IMR-90 (cell line): ENCODE measurements around the gene MAGI1. TPM values are rescaled to one million over a fixed set of nuclear protein-coding genes. Genes with fewer than 3 reads are reported as not detected.

Experiments used
- ATAC-seq: fragments of 200-7000 bp; cut with Tn5 transposase; 2 replicates; pipeline ENCODE4 v1.9.1; 2020; ENCODE audit warnings: low read depth, mild to moderate bottlenecking, moderate library complexity
- BruUV-seq: library from RNA; stranded (reverse); fragments of 400-500 nt; replicated peaks from 2 replicates; lab custom pipeline; 2021; lab: Mats Ljungman, UMichigan
- CTCF ChIA-PET: fragments of 300-600 bp; formaldehyde crosslinking; extraction: SDS; loops from one replicate; lab custom pipeline; 2021; ENCODE audit warnings: antibody characterized with exemption; lab: Yijun Ruan, JAX
- POLR2A ChIA-PET: fragments of 300-600 bp; sonication (Branson Sonifier 250); formaldehyde crosslinking; loops from one replicate; lab custom pipeline; 2022; ENCODE audit warnings: antibody characterized with exemption; ENCODE audit not compliant: unreplicated experiment; lab: Charles Lee
- DNase-seq: peaks from one replicate; pipeline ENCODE4 v3.0.0; 2013
- H2AFZ ChIP-seq: replicated peaks from 2 replicates; pipeline ENCODE3; 2013; ENCODE audit warnings: low read length, mild to moderate bottlenecking; ENCODE audit not compliant: poor library complexity
- H2AK5ac ChIP-seq: 2 replicates; pipeline ENCODE4 v1.6.1; 2013; ENCODE audit warnings: low read depth, low read length, inconsistent platforms
- H2AK9ac ChIP-seq: replicated peaks from 2 replicates; pipeline ENCODE3; 2013; ENCODE audit warnings: mild to moderate bottlenecking, low read depth, low read length, moderate library complexity; ENCODE audit not compliant: poor library complexity
- H2BK120ac ChIP-seq: 2 replicates; pipeline ENCODE4 v1.6.1; 2013; ENCODE audit warnings: low read depth, low read length, inconsistent platforms
- H2BK15ac ChIP-seq: 3 replicates; pipeline ENCODE4 v1.6.1; 2013; ENCODE audit warnings: low read depth, low read length, inconsistent platforms
- H2BK20ac ChIP-seq: 2 replicates; pipeline ENCODE4 v1.6.1; 2013; ENCODE audit warnings: low read depth, mild to moderate bottlenecking, inconsistent platforms, low read length, moderate library complexity
- H2BK5ac ChIP-seq: 2 replicates; pipeline ENCODE4 v1.6.1; 2013; ENCODE audit warnings: mild to moderate bottlenecking, low read depth, low read length, inconsistent platforms; ENCODE audit not compliant: poor library complexity, severe bottlenecking
- H3K14ac ChIP-seq: replicated peaks from 2 replicates; pipeline ENCODE4 v1.6.1; 2013; ENCODE audit warnings: low read depth, low read length, inconsistent platforms
- H3K18ac ChIP-seq: 2 replicates; pipeline ENCODE4 v1.6.1; 2013; ENCODE audit warnings: low read depth, low read length, control low read depth
- H3K23ac ChIP-seq: 2 replicates; pipeline ENCODE4 v1.6.1; 2013; ENCODE audit warnings: low read depth, low read length, inconsistent platforms
- H3K27ac ChIP-seq: 2 replicates; pipeline ENCODE4 v1.5.1; 2013; ENCODE audit warnings: mild to moderate bottlenecking, control low read depth, low read length; ENCODE audit not compliant: insufficient read depth
- H3K27me3 ChIP-seq: 2 replicates; pipeline ENCODE4 v1.6.1; 2013; ENCODE audit warnings: low read length; ENCODE audit not compliant: control insufficient read depth, insufficient read depth
- H3K36me3 ChIP-seq: 2 replicates; pipeline ENCODE4 v1.6.1; 2013; ENCODE audit warnings: low read length, mixed read lengths; ENCODE audit not compliant: control insufficient read depth, insufficient read depth
- H3K4ac ChIP-seq: 2 replicates; pipeline ENCODE4 v1.6.1; 2013; ENCODE audit warnings: low read depth, low read length, inconsistent platforms
- H3K4me1 ChIP-seq: 2 replicates; pipeline ENCODE4 v1.6.1; 2013; ENCODE audit warnings: low read length, mixed read lengths; ENCODE audit not compliant: control insufficient read depth, insufficient read depth
- H3K4me2 ChIP-seq: 2 replicates; pipeline ENCODE4 v1.6.1; 2013; ENCODE audit warnings: low read depth, mild to moderate bottlenecking, control low read depth, low read length, moderate library complexity
- H3K4me3 ChIP-seq: 2 replicates; pipeline ENCODE4 v1.5.1; 2013; ENCODE audit warnings: low read depth, mild to moderate bottlenecking, control low read depth, low read length, moderate library complexity; ENCODE audit not compliant: insufficient read depth
- H3K56ac ChIP-seq: 2 replicates; pipeline ENCODE4 v1.6.1; 2013; ENCODE audit warnings: low read length, inconsistent platforms; ENCODE audit not compliant: insufficient read depth; ENCODE audit errors: extremely low read depth
- H3K79me1 ChIP-seq, 2 experiments: 2 replicates each; pipeline ENCODE4 v1.6.1; 2013; ENCODE audit warnings: low read length in 2 of 2, inconsistent platforms in 1 of 2, low read depth in 1 of 2
- H3K9ac ChIP-seq: 2 replicates; pipeline ENCODE4 v1.6.1; 2013; ENCODE audit warnings: low read depth, low read length, control low read depth
- H3K9me1 ChIP-seq: 2 replicates; pipeline ENCODE4 v1.6.1; 2013; ENCODE audit warnings: low read length, inconsistent platforms; ENCODE audit not compliant: insufficient read depth
- H3K9me3 ChIP-seq: 2 replicates; pipeline ENCODE4 v1.6.1; 2013; ENCODE audit warnings: low read length; ENCODE audit not compliant: control insufficient read depth, insufficient read depth
- H4K20me1 ChIP-seq: 2 replicates; pipeline ENCODE4 v1.6.1; 2013; ENCODE audit warnings: low read length, inconsistent platforms; ENCODE audit not compliant: insufficient read depth
- H4K5ac ChIP-seq: 2 replicates; pipeline ENCODE4 v1.6.1; 2013; ENCODE audit warnings: mild to moderate bottlenecking, low read depth, low read length, control low read depth
- H4K8ac ChIP-seq, 2 experiments: 2 replicates each; pipeline ENCODE4 v1.6.1; 2013; ENCODE audit warnings: low read depth in 2 of 2, low read length in 2 of 2, control low read depth in 1 of 2, inconsistent platforms in 1 of 2
- H4K91ac ChIP-seq: 2 replicates; pipeline ENCODE4 v1.6.1; 2013; ENCODE audit warnings: low read depth, low read length, inconsistent platforms; ENCODE audit not compliant: insufficient read depth
- CHD1 ChIP-seq: IDR thresholded peaks from 2 replicates; pipeline ENCODE4 v1.6.1; 2012; ENCODE audit warnings: low read depth, low read length, improper control_type of control experiment
- CTCF ChIP-seq: conservative IDR thresholded peaks from 2 replicates; pipeline ENCODE4 v1.5.1; 2012; ENCODE audit warnings: mild to moderate bottlenecking, low read depth, low read length, improper control_type of control experiment
- POLR2A ChIP-seq: IDR thresholded peaks from 2 replicates; pipeline ENCODE4 v1.6.1; 2012; ENCODE audit warnings: mild to moderate bottlenecking, low read depth, low read length
- SMC3 ChIP-seq: fragments of 150-350 bp; IDR thresholded peaks from 2 replicates; pipeline ENCODE4 v1.6.1; 2016; ENCODE audit warnings: low read depth, mild to moderate bottlenecking, antibody characterized with exemption, low read length, moderate library complexity
- USF2 ChIP-seq: fragments of 150-350 bp; IDR thresholded peaks from 2 replicates; pipeline ENCODE4 v1.6.1; 2017; ENCODE audit warnings: mild to moderate bottlenecking, antibody characterized with exemption, low read length, low read depth
- WGBS, 2 experiments: methylation state at CpG; one replicate each; pipeline versions ENCODE4 v1.1.5 to v1.1.7; 2013; ENCODE audit warnings: missing lambda C conversion rate in 2 of 2; ENCODE audit not compliant: insufficient read length in 1 of 2; ENCODE audit errors: extremely low coverage in 2 of 2; 5-methylcytosine and 5-hydroxymethylcytosine counted together
- dilution Hi-C: fragments of 300-500 bp; cut with HindIII; formaldehyde crosslinking; loops from one replicate; pipeline ENCODE4 v1.14.3; 2018; ENCODE audit warnings: low sequenced_read_pairs; ENCODE audit not compliant: unreplicated experiment
- in situ Hi-C: fragments of 300-500 bp; cut with MboI; formaldehyde crosslinking; loops from 3 replicates; pipeline ENCODE4 v1.14.3; 2019; ENCODE audit warnings: low sequenced_read_pairs, inconsistent platforms, mixed read lengths
- intact Hi-C: fragments of 100-400 bp; cut with micrococcal nuclease; formaldehyde crosslinking; loops from 2 replicates; pipeline ENCODE4 v1.10.0; 2022
- polyA plus RNA-seq, 3 experiments: library from polyadenylated mRNA; depleted of rRNA; stranded (reverse); fragments of >200 nt; gene quantifications; 2 replicates each; pipeline ENCODE4 v1.2.3, GENCODE V29; 2012; ENCODE audit warnings: low replicate concordance in 1 of 3
- total RNA-seq: library from RNA; depleted of rRNA; stranded (reverse); fragments of >200 nt; gene quantifications from 2 replicates; pipeline ENCODE4 v1.2.3, GENCODE V29; 2012

Gene MAGI1
- total and polyA plus RNA-seq, 2 of the 4 experiments (the other 2 are of a cell fraction): 14.5 to 24.2 TPM

- Histone ChIP-seq H3K9me3 (peaks cover 5% of the 10 kb centered on the region), H4K91ac (no peak overlapping the region), H4K8ac (no peak overlapping the region), H2BK15ac (no peak overlapping the region), H2AFZ (no peak overlapping the region), H2BK5ac (no peak overlapping the region), H2BK120ac (no peak overlapping the region), H3K27ac (no peak overlapping the region), H3K4me1 (peaks cover 2% of the 10 kb centered on the region; the same call in 1 of the 2 replicates), H3K14ac (no peak overlapping the region), H2BK20ac (no peak overlapping the region), H2AK5ac (no peak overlapping the region), H3K56ac (no peak overlapping the region), H3K79me1 (peaks cover 29 to 50% of the 10 kb centered on the region in 2 experiments), H3K36me3 (no peaks in the 10 kb centered on the region), H3K9ac (no peak overlapping the region), H3K4ac (no peak overlapping the region), H3K27me3 (no peaks in the 10 kb centered on the region), H3K9me1 (peaks cover 4% of the 10 kb centered on the region; the same call in 1 of the 2 replicates), H3K4me3 (no peak overlapping the region), H4K20me1 (no peaks in the 10 kb centered on the region; the same call in 1 of the 2 replicates), H4K5ac (no peak overlapping the region), H3K23ac (no peak overlapping the region), H3K4me2 (no peak overlapping the region), H2AK9ac (no peak overlapping the region), H3K18ac (no peak overlapping the region)
- in situ Hi-C loops: no loop called here
- ATAC-seq: no peak
- DNase-seq: no peak
- intact Hi-C loops: no loop called here
- POLR2A ChIA-PET: no interaction called here
- dilution Hi-C loops: no loop called here
- CTCF ChIA-PET: no interaction called here
- no peak for TF ChIP-seq CHD1
- no peak for TF ChIP-seq USF2
- TF ChIP-seq POLR2A: no peak
- TF ChIP-seq SMC3: no peak
- TF ChIP-seq CTCF: no peak
- no TSS peak for BruUV-seq
- WGBS, 2 experiments: no CpG with 5 or more reads among the region's 1 CpG
Measured at GRCh38 chr3:65935724-65936123, 103.0 kb downstream of the MAGI1 start.
